HFFc6 (cell line): ENCODE results near the gene PIK3R6. TPM values are rescaled to one million over a fixed set of nuclear protein-coding genes. Genes with fewer than 3 reads are reported as not detected.

ENCODE experiments used
- DNase-seq: peaks from one replicate; pipeline ENCODE4 v3.0.0-alpha.2; 2018
- H3K27ac Mint-ChIP-seq: 2 replicates; pipeline ENCODE4 v1.8.0; 2020; ENCODE audit warnings: mild to moderate bottlenecking, mixed read lengths
- H3K27me3 Mint-ChIP-seq: 2 replicates; pipeline ENCODE4 v1.8.0; 2021; ENCODE audit warnings: mild to moderate bottlenecking, moderate library complexity, mixed read lengths; ENCODE audit not compliant: insufficient read depth
- H3K36me3 Mint-ChIP-seq: 2 replicates; pipeline ENCODE4 v1.8.0; 2021; ENCODE audit warnings: low read depth, mixed read lengths
- H3K4me1 Mint-ChIP-seq: 2 replicates; pipeline ENCODE4 v1.8.0; 2020; ENCODE audit warnings: low read depth, mixed read lengths
- H3K4me3 Mint-ChIP-seq: 2 replicates; pipeline ENCODE4 v1.8.0; 2020; ENCODE audit warnings: mild to moderate bottlenecking, moderate library complexity, mixed read lengths
- H3K9me3 Mint-ChIP-seq: 2 replicates; pipeline ENCODE4 v1.8.0; 2020; ENCODE audit warnings: mild to moderate bottlenecking, mixed read lengths
- total RNA-seq, 6 experiments: library from RNA; stranded (reverse); fragmentation: NEBNext Ultra II Directional; extraction: Animal tissue kit (Norgen Biotek cat#: 25700); gene quantifications; 2 replicates in 1 of 6; 3 replicates in 5 of 6; pipeline ENCODE4 v1.2.3, GENCODE V29; 2021
- TF ChIP-seq, protein P1 (sequence below): fragments of 200-600 bp; sonication (generic); IDR thresholded peaks from 2 replicates; pipeline ENCODE4 v1.5.0; 2021; ENCODE audit warnings: antibody characterized with exemption, mild to moderate bottlenecking

The PIK3R6 gene
- total RNA-seq, 6 experiments from 2014 or later: not detected

DNA sequence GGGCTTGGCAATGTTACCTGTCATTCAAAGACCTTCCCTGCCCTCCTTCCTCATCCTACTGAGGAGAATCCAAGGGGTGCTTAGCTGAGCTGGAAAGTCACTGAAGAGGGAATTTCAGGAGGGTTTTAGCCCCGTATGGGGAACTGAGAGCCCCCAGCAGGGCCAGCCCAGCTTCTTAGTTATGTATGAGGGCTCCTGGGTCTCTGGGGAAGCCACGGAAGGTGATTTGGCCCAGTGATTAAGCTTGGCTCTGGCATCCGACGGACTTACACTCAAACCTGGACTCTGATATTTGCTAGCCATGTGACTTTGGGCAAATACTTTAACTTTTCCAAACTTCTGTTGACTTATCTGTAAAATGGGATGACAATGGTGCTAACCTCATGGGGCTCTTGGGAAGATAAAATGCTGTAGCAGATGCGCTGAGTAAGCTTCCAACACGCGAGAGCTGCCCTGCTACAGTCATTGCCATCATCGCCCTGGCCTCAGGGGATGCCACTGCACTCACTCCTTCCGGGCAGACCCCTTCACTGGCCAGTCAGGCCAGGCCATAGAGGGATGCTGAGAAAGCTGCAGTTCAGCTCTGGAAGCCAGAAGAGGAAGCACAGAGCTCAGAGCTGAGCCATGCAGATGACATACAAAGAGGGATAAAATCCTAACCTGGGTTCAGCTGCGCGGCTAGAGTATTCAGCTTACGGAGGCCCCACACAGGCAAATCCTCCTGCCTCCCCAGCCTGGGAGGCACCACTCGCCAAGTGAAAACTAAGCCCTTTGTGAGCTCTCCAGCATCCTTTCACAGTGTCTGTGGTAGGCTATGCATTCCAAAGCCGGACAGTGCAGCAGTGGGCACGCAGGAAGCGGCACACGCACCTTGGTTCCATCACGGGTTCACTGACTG lies 44.9 kb upstream of the PIK3R6 start:
- TF ChIP-seq, protein P1, sequence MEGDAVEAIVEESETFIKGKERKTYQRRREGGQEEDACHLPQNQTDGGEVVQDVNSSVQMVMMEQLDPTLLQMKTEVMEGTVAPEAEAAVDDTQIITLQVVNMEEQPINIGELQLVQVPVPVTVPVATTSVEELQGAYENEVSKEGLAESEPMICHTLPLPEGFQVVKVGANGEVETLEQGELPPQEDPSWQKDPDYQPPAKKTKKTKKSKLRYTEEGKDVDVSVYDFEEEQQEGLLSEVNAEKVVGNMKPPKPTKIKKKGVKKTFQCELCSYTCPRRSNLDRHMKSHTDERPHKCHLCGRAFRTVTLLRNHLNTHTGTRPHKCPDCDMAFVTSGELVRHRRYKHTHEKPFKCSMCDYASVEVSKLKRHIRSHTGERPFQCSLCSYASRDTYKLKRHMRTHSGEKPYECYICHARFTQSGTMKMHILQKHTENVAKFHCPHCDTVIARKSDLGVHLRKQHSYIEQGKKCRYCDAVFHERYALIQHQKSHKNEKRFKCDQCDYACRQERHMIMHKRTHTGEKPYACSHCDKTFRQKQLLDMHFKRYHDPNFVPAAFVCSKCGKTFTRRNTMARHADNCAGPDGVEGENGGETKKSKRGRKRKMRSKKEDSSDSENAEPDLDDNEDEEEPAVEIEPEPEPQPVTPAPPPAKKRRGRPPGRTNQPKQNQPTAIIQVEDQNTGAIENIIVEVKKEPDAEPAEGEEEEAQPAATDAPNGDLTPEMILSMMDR: no peak
- DNase-seq: no peak
- Mint-ChIP-seq H3K4me1 (no peaks in the 10 kb centered on the region), H3K36me3 (peaks cover 6% of the 10 kb centered on the region; the same call in 1 of the 2 replicates), H3K27me3 (no peaks in the 10 kb centered on the region), H3K9me3 (peaks cover 57% of the 10 kb centered on the region), H3K27ac (no peak overlapping the region), H3K4me3 (no peak overlapping the region)

DNA sequence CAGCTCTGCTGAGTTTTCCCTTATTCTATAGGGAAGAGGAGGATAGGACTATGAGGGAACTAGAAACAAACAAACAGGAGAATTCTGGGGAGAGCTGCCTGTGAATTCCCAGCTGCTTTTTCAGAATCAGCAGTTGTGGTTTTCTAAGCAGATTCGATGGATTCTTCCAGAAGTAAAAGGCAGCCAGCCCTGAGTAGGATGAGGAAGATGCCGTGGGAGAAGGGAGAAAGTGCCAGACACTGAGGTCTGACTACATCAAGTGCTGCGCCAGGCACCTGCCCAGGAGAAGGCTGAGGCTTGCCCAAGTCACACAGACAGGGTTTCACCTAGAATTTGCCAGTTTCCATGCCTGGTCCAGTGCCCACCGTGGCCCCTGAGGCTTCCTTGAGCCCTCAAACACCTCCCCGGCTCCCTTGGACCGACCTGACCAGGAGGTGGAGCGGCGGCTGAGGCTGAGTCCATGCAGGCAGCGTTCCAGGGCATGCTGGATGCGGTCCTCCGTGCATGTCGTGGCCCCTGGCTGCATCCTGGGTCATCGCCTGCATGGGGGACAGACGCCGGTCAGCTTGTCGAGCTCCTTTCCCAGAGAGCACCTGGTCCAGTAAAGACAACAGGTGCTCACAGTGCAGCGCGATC lies 43.6 kb upstream of the PIK3R6 start:
- no peaks in the 10 kb centered on the region for H3K4me1 Mint-ChIP-seq
- H3K36me3 Mint-ChIP-seq: peaks cover 6% of the 10 kb centered on the region; the same call in 1 of the 2 replicates
- TF ChIP-seq, protein P1: no peak
- no peak for DNase-seq
- no peak overlapping the region for H3K27ac Mint-ChIP-seq
- peaks cover 51% of the 10 kb centered on the region for H3K9me3 Mint-ChIP-seq
- H3K27me3 Mint-ChIP-seq: no peaks in the 10 kb centered on the region
- H3K4me3 Mint-ChIP-seq: no peak overlapping the region

DNA sequence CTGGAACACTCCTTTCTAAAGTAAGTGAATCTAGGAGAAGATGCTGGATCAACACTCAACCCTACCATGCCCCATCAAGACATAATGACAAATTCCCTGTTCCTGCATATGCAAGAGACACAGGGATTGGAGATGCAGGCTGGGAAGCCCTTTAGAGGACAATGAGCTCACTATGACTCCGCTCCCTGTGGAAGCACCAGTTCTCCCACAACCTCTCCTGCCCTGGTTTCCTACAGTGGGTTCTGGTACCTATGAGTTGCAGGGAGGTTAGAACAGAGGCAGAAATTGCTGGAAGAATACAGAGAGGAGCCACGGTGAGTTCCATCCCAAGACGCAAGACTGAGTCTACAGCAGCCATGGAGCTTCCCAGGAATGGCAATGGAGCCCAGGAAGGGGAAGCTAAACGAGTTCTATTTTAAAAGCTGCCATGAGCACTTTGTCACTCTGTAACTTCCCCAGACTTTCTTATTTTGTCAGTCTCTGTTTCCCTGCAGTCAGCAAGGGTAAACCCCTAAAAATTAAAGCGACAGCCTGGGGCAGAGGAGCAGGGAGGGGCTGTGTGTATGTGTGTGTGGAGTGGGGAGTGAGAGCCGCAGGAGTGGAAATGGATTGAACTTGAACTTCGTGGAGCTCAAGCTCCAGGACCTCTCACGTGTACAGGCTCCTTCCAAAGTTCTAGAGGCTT lies 42.3 kb upstream of the PIK3R6 start:
- Mint-ChIP-seq H3K27ac (no peak overlapping the region), H3K9me3 (peaks cover 43% of the 10 kb centered on the region), H3K4me3 (no peak overlapping the region), H3K36me3 (peaks cover 6% of the 10 kb centered on the region; the same call in 1 of the 2 replicates), H3K4me1 (no peaks in the 10 kb centered on the region), H3K27me3 (no peaks in the 10 kb centered on the region)
- TF ChIP-seq, protein P1: no peak
- no peak for DNase-seq

DNA sequence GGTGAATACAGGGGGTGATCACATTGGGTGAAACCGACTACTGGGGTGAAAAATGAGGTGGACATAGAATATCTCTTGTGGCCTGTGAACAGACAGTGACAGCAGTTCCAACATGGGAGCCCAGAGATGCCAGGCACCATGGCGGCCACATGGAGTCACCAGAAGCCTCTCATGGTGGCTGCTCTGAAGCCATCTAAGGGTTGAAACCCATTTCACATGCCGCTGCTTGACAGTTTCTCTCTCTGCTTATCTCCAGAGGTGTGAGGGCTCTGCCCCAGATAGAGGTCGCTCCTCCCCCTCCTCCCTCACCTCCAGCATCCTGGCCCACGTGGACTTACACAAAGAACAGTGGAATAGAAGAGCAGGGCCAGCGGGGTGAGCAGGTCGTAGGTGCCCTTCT lies 37.9 kb upstream of the PIK3R6 start:
- Mint-ChIP-seq H3K27ac (no peak overlapping the region), H3K9me3 (peaks cover 9% of the 10 kb centered on the region; the same call in 1 of the 2 replicates), H3K36me3 (no peaks in the 10 kb centered on the region), H3K27me3 (peaks cover 6% of the 10 kb centered on the region), H3K4me1 (no peaks in the 10 kb centered on the region), H3K4me3 (no peak overlapping the region)
- TF ChIP-seq, protein P1: no peak
- no peak for DNase-seq

DNA sequence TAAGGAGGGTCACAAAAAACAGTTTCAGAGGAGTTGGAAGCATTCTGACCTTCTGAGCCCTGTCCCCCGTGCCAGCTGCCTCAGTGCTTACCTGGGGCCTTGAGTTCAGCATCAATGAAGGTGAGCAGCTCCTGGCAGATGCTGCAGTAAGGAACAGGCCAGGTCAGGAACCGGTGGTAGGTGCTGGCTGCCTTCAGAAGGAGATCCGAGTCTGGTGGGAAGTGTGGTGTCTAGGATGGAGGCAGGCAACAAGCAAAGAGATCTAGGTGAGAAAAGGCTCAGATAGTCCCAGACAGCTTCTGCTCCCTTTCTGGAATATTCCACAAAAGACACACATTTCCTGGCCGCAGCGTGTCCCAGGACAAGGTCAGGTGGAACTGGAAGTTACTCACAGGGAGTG lies 37.2 kb upstream of the PIK3R6 start:
- H3K4me1 Mint-ChIP-seq: no peaks in the 10 kb centered on the region
- H3K27me3 Mint-ChIP-seq: peaks cover 6% of the 10 kb centered on the region

More for the DNA sequence above, 37.2 kb upstream of the PIK3R6 start:
- TF ChIP-seq, protein P1: no peak
- H3K9me3 Mint-ChIP-seq: peaks cover 5% of the 10 kb centered on the region; the same call in 1 of the 2 replicates
- no peak overlapping the region for H3K4me3 Mint-ChIP-seq
- no peaks in the 10 kb centered on the region for H3K36me3 Mint-ChIP-seq
- H3K27ac Mint-ChIP-seq: no peak overlapping the region
- no peak for DNase-seq
